Fibroblast of lung (primary cell): ENCODE results near the gene ACAT1. TPM values are rescaled to one million over a fixed set of nuclear protein-coding genes. Genes with fewer than 3 reads are reported as not detected.

Experiments
- DNase-seq, 2 donors: peaks; one replicate each; pipeline versions ENCODE4 v3.0.0 to v3.0.0-alpha.2; 2010; ENCODE audit warnings: low read depth in 2 of 2
- H2AFZ ChIP-seq: 2 replicates; pipeline ENCODE4 v1.5.1; 2012; ENCODE audit warnings: low read length, control low read depth, inconsistent platforms
- H3K27ac ChIP-seq: 2 replicates; pipeline ENCODE4 v1.5.1; 2011; ENCODE audit warnings: low read length, control low read depth; ENCODE audit not compliant: insufficient read depth
- H3K27me3 ChIP-seq: 2 replicates; pipeline ENCODE4 v1.5.1; 2011; ENCODE audit warnings: mild to moderate bottlenecking, low read length; ENCODE audit not compliant: control insufficient read depth, insufficient read depth
- H3K36me3 ChIP-seq: 2 replicates; pipeline ENCODE4 v1.5.1; 2011; ENCODE audit warnings: low read length; ENCODE audit not compliant: control insufficient read depth, insufficient read depth
- H3K4me1 ChIP-seq: 2 replicates; pipeline ENCODE4 v1.5.1; 2011; ENCODE audit warnings: low read length; ENCODE audit not compliant: control insufficient read depth, insufficient read depth; ENCODE audit errors: extremely low read depth
- H3K4me2 ChIP-seq: 2 replicates; pipeline ENCODE4 v1.5.1; 2011; ENCODE audit warnings: low read length, control low read depth; ENCODE audit not compliant: insufficient read depth; ENCODE audit errors: extremely low read depth
- H3K4me3 ChIP-seq, 4 experiments: fragments of 200-600 bp in 1 of 4; sonication (generic) in 1 of 4; replicated peaks in 1 of 4; 2 replicates each; pipeline ENCODE4 v1.5.1; 2011 to 2016; ENCODE audit warnings: low read length in 4 of 4, low read depth in 3 of 4, mild to moderate bottlenecking in 3 of 4, control low read depth in 2 of 4, inconsistent platforms in 1 of 4, mixed read lengths in 1 of 4; ENCODE audit not compliant: insufficient read depth in 1 of 4; ENCODE audit errors: control extremely low read depth in 1 of 4
- H3K79me2 ChIP-seq: 2 replicates; pipeline ENCODE4 v1.5.1; 2012; ENCODE audit warnings: mild to moderate bottlenecking, low read length, inconsistent platforms; ENCODE audit not compliant: control insufficient read depth, insufficient read depth
- H3K9ac ChIP-seq: 2 replicates; pipeline ENCODE4 v1.5.1; 2011; ENCODE audit warnings: mild to moderate bottlenecking, low read length, control low read depth; ENCODE audit not compliant: insufficient read depth
- H3K9me3 ChIP-seq: 2 replicates; pipeline ENCODE4 v1.5.1; 2012; ENCODE audit warnings: low read depth, low read length; ENCODE audit not compliant: control insufficient read depth, insufficient read depth
- H4K20me1 ChIP-seq: 2 replicates; pipeline ENCODE4 v1.5.1; 2011; ENCODE audit warnings: low read length; ENCODE audit not compliant: control insufficient read depth, insufficient read depth; ENCODE audit errors: extremely low read depth
- CTCF ChIP-seq, 2 donors: IDR thresholded peaks in 1 of 2; conservative IDR thresholded peaks in 1 of 2; 1 replicate in 1 of 2; 2 replicates in 1 of 2; pipeline ENCODE4 v1.5.1; 2011 to 2012; ENCODE audit warnings: low read length in 2 of 2, control low read depth in 1 of 2, inconsistent platforms in 1 of 2, low read depth in 1 of 2, mild to moderate bottlenecking in 1 of 2
- EZH2 ChIP-seq: IDR thresholded peaks from 2 replicates; pipeline ENCODE4 v1.5.1; 2012; ENCODE audit warnings: low read length, control low read depth, mild to moderate bottlenecking; ENCODE audit errors: missing control alignments
- polyA plus RNA-seq, 2 donors: library from polyadenylated mRNA; depleted of rRNA in 1 of 2; stranded (reverse) in 1 of 2; unstranded in 1 of 2; fragments of >200 nt; gene quantifications; 2 replicates each; pipeline ENCODE4 v1.2.1, GENCODE V29; 2011 to 2012; ENCODE audit warnings: missing spikeins in 1 of 2
- total RNA-seq: library from RNA; depleted of rRNA; stranded (reverse); fragments of >200 nt; gene quantifications from 2 replicates; pipeline ENCODE4 v1.2.1, GENCODE V29; 2014

ACAT1 gene
- total and polyA plus RNA-seq, 2 donors (not counting 1 experiment from before 2014, with no cell fraction given): 138 TPM

GRCh38 chr11:108196901-108197300, 75.5 kb downstream of the ACAT1 start:
- Histone ChIP-seq H3K4me1 (no peaks in the 10 kb centered on the region), H3K4me3 (no peak overlapping the region), H3K9me3 (no peaks in the 10 kb centered on the region), H3K27me3 (no peaks in the 10 kb centered on the region), H3K4me2 (no peak overlapping the region), H3K27ac (no peak overlapping the region), H3K36me3 (peaks cover 3% of the 10 kb centered on the region), H3K9ac (no peak overlapping the region), H4K20me1 (no peaks in the 10 kb centered on the region), H2AFZ (no peak overlapping the region), H3K79me2 (peaks cover 2% of the 10 kb centered on the region)
- no peak for TF ChIP-seq CTCF (conservative IDR thresholded peaks at IDR 0.05 in 1 of 2, IDR thresholded peaks at IDR 0.05 in 1 of 2; ENCODE audit: low read depth in 1 of 2, low read length in 2 of 2)
- no peak for TF ChIP-seq EZH2
- no peak for DNase-seq

Other genes starting within 250 kb of the ACAT1 start
- not detected in 2 replicates for gene RAB39A, start 193.1 kb upstream of the ACAT1 start, total RNA-seq
- gene RAB39A, start 193.1 kb upstream of the ACAT1 start, polyA plus RNA-seq: not detected in 2 replicates
- gene CUL5, start 112.7 kb upstream of the ACAT1 start, total RNA-seq: 28.2 and 31.3 TPM in 2 replicates
- gene CUL5, start 112.7 kb upstream of the ACAT1 start, polyA plus RNA-seq: 16.7 and 22.9 TPM in 2 replicates
- gene NPAT, start 101.1 kb downstream of the ACAT1 start, total RNA-seq: 11.0 and 12.7 TPM in 2 replicates
- gene NPAT, start 101.1 kb downstream of the ACAT1 start, polyA plus RNA-seq: 10.2 and 10.9 TPM in 2 replicates
- gene ATM, start 101.5 kb downstream of the ACAT1 start, total RNA-seq: 123 and 147 TPM in 2 replicates
- gene ATM, start 101.5 kb downstream of the ACAT1 start, polyA plus RNA-seq: 33.8 and 37.5 TPM in 2 replicates